Breast epithelium (tissue), 3 donors: ENCODE results near the gene DIS3L2.

Experiments
- CTCF ChIP-seq, 3 donors: fragments of 450-650 bp; IDR thresholded peaks; one replicate each; pipeline ENCODE4 v1.5.1; 2016 to 2017; ENCODE audit warnings: antibody characterized with exemption in 3 of 3, mild to moderate bottlenecking in 3 of 3, moderate library complexity in 3 of 3
- POLR2A ChIP-seq: fragments of 450-650 bp; IDR thresholded peaks from one replicate; pipeline ENCODE4 v1.6.1; 2016; ENCODE audit warnings: antibody characterized with exemption, mild to moderate bottlenecking, moderate library complexity
- POLR2AphosphoS5 ChIP-seq, 3 donors: sonication (generic); formaldehyde crosslinking; IDR thresholded peaks; one replicate each; pipeline ENCODE4 v1.6.1; 2017; ENCODE audit warnings: antibody characterized with exemption in 3 of 3

GRCh38 chr2:232280341-232280740, 318.8 kb downstream of the DIS3L2 start:
- no peak for TF ChIP-seq POLR2AphosphoS5 (IDR thresholded peaks at IDR 0.05)
- TF ChIP-seq CTCF (IDR thresholded peaks at IDR 0.05): no peak
- TF ChIP-seq POLR2A: no peak
